ENCODE measurements around the gene SMYD2. TPM values are rescaled to one million over a fixed set of nuclear protein-coding genes. Genes with fewer than 3 reads are reported as not detected.

The SMYD2 gene
- polyA plus RNA-seq, 3 donors from 2014 or later = 35.8 to 70.2 (median 37.0) TPM

GRCh38 chr1:214301526-214301925, 20.6 kb downstream of the SMYD2 start:
- peaks cover 0 to 8% (median 5%) of the 10 kb centered on the region in 3 donors for H3K36me3 Mint-ChIP-seq
- H3K9me3 Mint-ChIP-seq = no peaks in the 10 kb centered on the region
- H3K27ac Mint-ChIP-seq = no peak overlapping the region
- H3K4me3 Mint-ChIP-seq = no peak overlapping the region
- DNase-seq = no peak
- peaks cover 0 to 2% (median 0%) of the 10 kb centered on the region in 3 donors for H3K27me3 Mint-ChIP-seq (ENCODE audit: low read depth in 3 of 3)
- H3K4me1 Mint-ChIP-seq = peaks cover 19 to 20% of the 10 kb centered on the region in 2 donors

GRCh38 chr1:214303141-214303930, 22.4 kb downstream of the SMYD2 start:
- Mint-ChIP-seq H3K27ac (peak overlapping the region in 1 of 6 donors; percentile 15), H3K9me3 (no peaks in the 10 kb centered on the region), H3K36me3 (peaks cover 0 to 3% (median 2%) of the 10 kb centered on the region in 3 donors), H3K4me1 (peaks cover 22 to 23% of the 10 kb centered on the region in 2 donors), H3K27me3 (ENCODE audit: low read depth in 3 of 3) (peaks cover 0 to 2% (median 0%) of the 10 kb centered on the region in 3 donors), H3K4me3 (no peak overlapping the region)
- no peak for DNase-seq

GRCh38 chr1:214305164-214305751, 24.3 kb downstream of the SMYD2 start:
- peaks cover 34 to 41% of the 10 kb centered on the region in 2 donors for H3K4me1 Mint-ChIP-seq
- no peaks in the 10 kb centered on the region for H3K9me3 Mint-ChIP-seq
- H3K36me3 Mint-ChIP-seq = no peaks in the 10 kb centered on the region
- H3K27me3 Mint-ChIP-seq (ENCODE audit: low read depth in 3 of 3) = no peaks in the 10 kb centered on the region
- H3K4me3 Mint-ChIP-seq = no peak overlapping the region
- H3K27ac Mint-ChIP-seq = no peak overlapping the region
- DNase-seq = no peak

- no peak overlapping the region for H3K4me3 Mint-ChIP-seq
These were observed 25.3 kb downstream of the SMYD2 start for GRCh38 chr1:214306269-214306668.

GRCh38 chr1:214310010-214310409, 29.1 kb downstream of the SMYD2 start:
- Mint-ChIP-seq H3K36me3 (peaks cover 1 to 4% (median 2%) of the 10 kb centered on the region in 3 donors), H3K27me3 (ENCODE audit: low read depth in 3 of 3) (peaks cover 0 to 2% (median 0%) of the 10 kb centered on the region in 3 donors), H3K4me1 (peaks cover 28 to 40% of the 10 kb centered on the region in 2 donors), H3K27ac (peak overlapping the region in 1 of 6 donors; percentile 47), H3K9me3 (no peaks in the 10 kb centered on the region), H3K4me3 (peak overlapping the region; percentile 73 to 91 (median 74))
- DNase-seq = no peak

More at GRCh38 chr1:214306269-214306668, 25.3 kb downstream of the SMYD2 start:
- Mint-ChIP-seq H3K4me1 (peaks cover 43 to 51% of the 10 kb centered on the region in 2 donors), H3K27me3 (ENCODE audit: low read depth in 3 of 3) (no peaks in the 10 kb centered on the region), H3K9me3 (no peaks in the 10 kb centered on the region), H3K27ac (no peak overlapping the region), H3K36me3 (no peaks in the 10 kb centered on the region)
- no peak for DNase-seq

GRCh38 chr1:214310777-214311690, 30.1 kb downstream of the SMYD2 start:
- Mint-ChIP-seq H3K27ac (peak overlapping the region in 4 of 6 donors; percentile 9 to 78 (median 52)), H3K9me3 (no peaks in the 10 kb centered on the region), H3K36me3 (peaks cover 7 to 13% (median 8%) of the 10 kb centered on the region in 3 donors), H3K27me3 (ENCODE audit: low read depth in 3 of 3) (peaks cover 0 to 2% (median 0%) of the 10 kb centered on the region in 3 donors), H3K4me3 (peak overlapping the region; percentile 73 to 91 (median 74)), H3K4me1 (peaks cover 28 to 40% of the 10 kb centered on the region in 2 donors)
- DNase-seq = no peak

- Mint-ChIP-seq H3K4me1 (peaks cover 28 to 40% of the 10 kb centered on the region in 2 donors), H3K4me3 (no peak overlapping the region), H3K9me3 (no peaks in the 10 kb centered on the region), H3K36me3 (peaks cover 11 to 18% (median 13%) of the 10 kb centered on the region in 3 donors), H3K27me3 (ENCODE audit: low read depth in 3 of 3) (peaks cover 0 to 2% (median 0%) of the 10 kb centered on the region in 3 donors), H3K27ac (peak overlapping the region in 1 of 6 donors; percentile 84)
- DNase-seq = no peak
These were observed 31.6 kb downstream of the SMYD2 start for GRCh38 chr1:214312530-214313051.

GRCh38 chr1:214314178-214314843, 33.4 kb downstream of the SMYD2 start:
- no peak overlapping the region for H3K4me3 Mint-ChIP-seq
- no peak for DNase-seq
- H3K4me1 Mint-ChIP-seq = peaks cover 23 to 27% of the 10 kb centered on the region in 2 donors
- peaks cover 15 to 24% (median 19%) of the 10 kb centered on the region in 3 donors for H3K36me3 Mint-ChIP-seq
- no peaks in the 10 kb centered on the region for H3K9me3 Mint-ChIP-seq
- no peak overlapping the region for H3K27ac Mint-ChIP-seq
- H3K27me3 Mint-ChIP-seq (ENCODE audit: low read depth in 3 of 3) = peaks cover 0 to 2% (median 0%) of the 10 kb centered on the region in 3 donors

- Mint-ChIP-seq H3K36me3 (peaks cover 22 to 30% (median 27%) of the 10 kb centered on the region in 3 donors), H3K27me3 (ENCODE audit: low read depth in 3 of 3) (peaks cover 0 to 2% (median 0%) of the 10 kb centered on the region in 3 donors), H3K4me1 (peaks cover 5 to 7% of the 10 kb centered on the region in 2 donors), H3K9me3 (no peaks in the 10 kb centered on the region), H3K27ac (no peak overlapping the region), H3K4me3 (no peak overlapping the region)
- no peak for DNase-seq
These were observed 35.6 kb downstream of the SMYD2 start for GRCh38 chr1:214316593-214316992.

- Mint-ChIP-seq H3K9me3 (no peaks in the 10 kb centered on the region), H3K27ac (peak overlapping the region in 1 of 6 donors; percentile 20), H3K4me1 (peaks cover 0 to 1% of the 10 kb centered on the region in 2 donors), H3K36me3 (peaks cover 26 to 37% (median 27%) of the 10 kb centered on the region in 3 donors), H3K4me3 (no peak overlapping the region), H3K27me3 (ENCODE audit: low read depth in 3 of 3) (peaks cover 0 to 2% (median 0%) of the 10 kb centered on the region in 3 donors)
- DNase-seq = no peak
These were observed 36.3 kb downstream of the SMYD2 start for GRCh38 chr1:214317300-214317699.

- Mint-ChIP-seq H3K4me3 (no peak overlapping the region), H3K4me1 (peaks cover 0 to 1% of the 10 kb centered on the region in 2 donors), H3K27me3 (ENCODE audit: low read depth in 3 of 3) (peaks cover 0 to under 1% (median 0%) of the 10 kb centered on the region in 3 donors), H3K9me3 (no peaks in the 10 kb centered on the region), H3K27ac (no peak overlapping the region), H3K36me3 (peaks cover 27 to 39% (median 30%) of the 10 kb centered on the region in 3 donors)
- DNase-seq = no peak
These were observed 36.8 kb downstream of the SMYD2 start for GRCh38 chr1:214317734-214318133.

GRCh38 chr1:214318356-214318755, 37.4 kb downstream of the SMYD2 start:
- no peak for DNase-seq
- Mint-ChIP-seq H3K4me3 (no peak overlapping the region), H3K36me3 (peaks cover 27 to 39% (median 31%) of the 10 kb centered on the region in 3 donors), H3K27ac (no peak overlapping the region), H3K27me3 (ENCODE audit: low read depth in 3 of 3) (no peaks in the 10 kb centered on the region), H3K9me3 (no peaks in the 10 kb centered on the region), H3K4me1 (no peaks in the 10 kb centered on the region)
